Mucosa of rectum (tissue), 2 donors: ENCODE data around the gene PLEKHO2.

Source experiments
- H3K27ac ChIP-seq, 2 donors: one replicate each; pipeline ENCODE4 v1.7.0; 2013; ENCODE audit warnings: inconsistent platforms in 2 of 2, low read depth in 2 of 2, low read length in 2 of 2
- H3K27me3 ChIP-seq, 2 donors: one replicate each; pipeline ENCODE4 v1.7.0; 2013; ENCODE audit warnings: low read length in 2 of 2; ENCODE audit not compliant: control insufficient read depth in 2 of 2, insufficient read depth in 2 of 2
- H3K36me3 ChIP-seq, 2 donors: one replicate each; pipeline ENCODE4 v1.7.0; 2013; ENCODE audit warnings: low read length in 2 of 2; ENCODE audit not compliant: control insufficient read depth in 2 of 2, insufficient read depth in 2 of 2
- H3K4me1 ChIP-seq, 2 donors: one replicate each; pipeline ENCODE4 v1.7.0; 2013; ENCODE audit warnings: low read length in 2 of 2, mild to moderate bottlenecking in 1 of 2; ENCODE audit not compliant: control insufficient read depth in 2 of 2, insufficient read depth in 2 of 2
- H3K4me3 ChIP-seq, 2 donors: one replicate each; pipeline ENCODE4 v1.7.0; 2013; ENCODE audit warnings: low read length in 2 of 2
- H3K9ac ChIP-seq, 2 donors: one replicate each; pipeline ENCODE4 v1.7.0; 2013; ENCODE audit warnings: low read length in 2 of 2, low read depth in 1 of 2, mild to moderate bottlenecking in 1 of 2
- H3K9me3 ChIP-seq, 2 donors: one replicate each; pipeline ENCODE4 v1.7.0; 2013; ENCODE audit warnings: low read length in 2 of 2; ENCODE audit not compliant: control insufficient read depth in 2 of 2
- donor health status: healthy.
- donor health status: Normal muscosa, but diverticular disease.

Gene PLEKHO2

GRCh38 chr15:64901141-64901540 lies 59.4 kb downstream of the PLEKHO2 start:
- H3K36me3 ChIP-seq = no peaks in the 10 kb centered on the region
- no peak overlapping the region for H3K9ac ChIP-seq
- peaks cover 2% of the 10 kb centered on the region in 2 donors for H3K9me3 ChIP-seq
- no peak overlapping the region for H3K4me3 ChIP-seq
- H3K27ac ChIP-seq = no peak overlapping the region
- H3K27me3 ChIP-seq = no peaks in the 10 kb centered on the region
- peaks cover 3 to 16% of the 10 kb centered on the region in 2 donors for H3K4me1 ChIP-seq

GRCh38 chr15:64901914-64902313 lies 60.2 kb downstream of the PLEKHO2 start:
- H3K27ac ChIP-seq = no peak overlapping the region
- H3K9me3 ChIP-seq = peaks cover 2% of the 10 kb centered on the region in 2 donors
- no peaks in the 10 kb centered on the region for H3K27me3 ChIP-seq
- no peak overlapping the region for H3K9ac ChIP-seq
- H3K36me3 ChIP-seq = no peaks in the 10 kb centered on the region
- peaks cover 3 to 11% of the 10 kb centered on the region in 2 donors for H3K4me1 ChIP-seq
- no peak overlapping the region for H3K4me3 ChIP-seq

GRCh38 chr15:64902863-64903262 lies 61.1 kb downstream of the PLEKHO2 start:
- H3K27ac ChIP-seq = no peak overlapping the region
- no peak overlapping the region for H3K4me3 ChIP-seq
- peaks cover 0 to 3% of the 10 kb centered on the region in 2 donors for H3K4me1 ChIP-seq
- H3K36me3 ChIP-seq = no peaks in the 10 kb centered on the region
- no peak overlapping the region for H3K9ac ChIP-seq
- no peaks in the 10 kb centered on the region for H3K27me3 ChIP-seq
- peaks cover 2% of the 10 kb centered on the region in 2 donors for H3K9me3 ChIP-seq

- H3K27ac ChIP-seq = no peak overlapping the region
- no peak overlapping the region for H3K9ac ChIP-seq
- no peak overlapping the region for H3K4me3 ChIP-seq
- H3K9me3 ChIP-seq = peaks cover 2% of the 10 kb centered on the region in 2 donors
- no peaks in the 10 kb centered on the region for H3K36me3 ChIP-seq
- no peaks in the 10 kb centered on the region for H3K27me3 ChIP-seq
- peaks cover 0 to 3% of the 10 kb centered on the region in 2 donors for H3K4me1 ChIP-seq
Observed at GRCh38 chr15:64903326-64903950, 61.7 kb downstream of the PLEKHO2 start.

- Histone ChIP-seq H3K4me3 (no peak overlapping the region), H3K9me3 (peaks cover 2% of the 10 kb centered on the region in 2 donors), H3K9ac (no peak overlapping the region), H3K27me3 (no peaks in the 10 kb centered on the region), H3K4me1 (peaks cover 0 to 3% of the 10 kb centered on the region in 2 donors), H3K27ac (no peak overlapping the region), H3K36me3 (no peaks in the 10 kb centered on the region)
Observed at GRCh38 chr15:64904189-64904588, 62.5 kb downstream of the PLEKHO2 start.

- Histone ChIP-seq H3K4me1 (peaks cover 0 to 3% of the 10 kb centered on the region in 2 donors), H3K9me3 (peaks cover 2% of the 10 kb centered on the region in 2 donors), H3K27ac (peak overlapping the region in 1 of 2 donors; percentile 27), H3K27me3 (no peaks in the 10 kb centered on the region), H3K9ac (peak overlapping the region in 1 of 2 donors; percentile 44), H3K36me3 (no peaks in the 10 kb centered on the region), H3K4me3 (peak overlapping the region; percentile 56 to 63)
Observed at GRCh38 chr15:64905119-64905831, 63.6 kb downstream of the PLEKHO2 start.

- Histone ChIP-seq H3K9ac (peak overlapping the region in 1 of 2 donors; percentile 44), H3K4me1 (peaks cover 0 to 3% of the 10 kb centered on the region in 2 donors), H3K27me3 (no peaks in the 10 kb centered on the region), H3K4me3 (no peak overlapping the region), H3K27ac (no peak overlapping the region), H3K9me3 (peaks cover 2% of the 10 kb centered on the region in 2 donors), H3K36me3 (no peaks in the 10 kb centered on the region)
Observed at GRCh38 chr15:64905941-64906340, 64.2 kb downstream of the PLEKHO2 start.

- Histone ChIP-seq H3K27ac (no peak overlapping the region), H3K27me3 (no peaks in the 10 kb centered on the region), H3K36me3 (no peaks in the 10 kb centered on the region), H3K4me1 (peaks cover 0 to 3% of the 10 kb centered on the region in 2 donors), H3K9ac (no peak overlapping the region), H3K4me3 (no peak overlapping the region), H3K9me3 (no peaks in the 10 kb centered on the region)
Observed at GRCh38 chr15:64906402-64906801, 64.7 kb downstream of the PLEKHO2 start.

GRCh38 chr15:64907991-64908390 lies 66.3 kb downstream of the PLEKHO2 start:
- Histone ChIP-seq H3K4me1 (peaks cover 3 to 4% of the 10 kb centered on the region in 2 donors), H3K27me3 (peaks cover 0 to 3% of the 10 kb centered on the region in 2 donors), H3K36me3 (no peaks in the 10 kb centered on the region), H3K9me3 (no peaks in the 10 kb centered on the region), H3K4me3 (no peak overlapping the region), H3K27ac (no peak overlapping the region), H3K9ac (no peak overlapping the region)

- H3K9ac ChIP-seq = no peak overlapping the region
- H3K4me3 ChIP-seq = no peak overlapping the region
- H3K27me3 ChIP-seq = peaks cover 0 to 3% of the 10 kb centered on the region in 2 donors
- H3K36me3 ChIP-seq = no peaks in the 10 kb centered on the region
- no peaks in the 10 kb centered on the region for H3K9me3 ChIP-seq
- H3K4me1 ChIP-seq = peaks cover 3 to 4% of the 10 kb centered on the region in 2 donors
- H3K27ac ChIP-seq = no peak overlapping the region
Observed at GRCh38 chr15:64909546-64909945, 67.8 kb downstream of the PLEKHO2 start.
